ENCODE results near the gene CTXND1.

The CTXND1 gene

GRCh38 chr15:80208758-80209734, 43.0 kb downstream of the CTXND1 start:
- DNase-seq = no peak

- DNase-seq = no peak
Measured at GRCh38 chr15:80207887-80208286, 44.1 kb downstream of the CTXND1 start.

- DNase-seq = no peak
Measured at GRCh38 chr15:80204231-80204630, 47.8 kb downstream of the CTXND1 start.

- no peak for DNase-seq
Measured at GRCh38 chr15:80203361-80203885, 48.6 kb downstream of the CTXND1 start.

GRCh38 chr15:80202641-80203360, 49.2 kb downstream of the CTXND1 start:
- DNase-seq = no peak

GRCh38 chr15:80202016-80202315, 50.0 kb downstream of the CTXND1 start:
- DNase-seq = no peak

- no peak for DNase-seq
Measured at GRCh38 chr15:80201256-80202015, 50.6 kb downstream of the CTXND1 start.

- no peak for DNase-seq
Measured at GRCh38 chr15:80199869-80200268, 52.1 kb downstream of the CTXND1 start.

GRCh38 chr15:80199366-80199765, 52.6 kb downstream of the CTXND1 start:
- no peak for DNase-seq

- DNase-seq = no peak
Measured at GRCh38 chr15:80194914-80195313, 57.1 kb downstream of the CTXND1 start.

GRCh38 chr15:80194186-80194585, 57.8 kb downstream of the CTXND1 start:
- DNase-seq = no peak

GRCh38 chr15:80191897-80192595, 60.0 kb downstream of the CTXND1 start:
- DNase-seq = no peak

- no peak for DNase-seq
Measured at GRCh38 chr15:80191198-80191597, 60.8 kb downstream of the CTXND1 start.

- no peak for DNase-seq
Measured at GRCh38 chr15:80188251-80188650, 63.8 kb downstream of the CTXND1 start.

GRCh38 chr15:80186597-80186996, 65.4 kb downstream of the CTXND1 start:
- no peak for DNase-seq

- DNase-seq = no peak
Measured at GRCh38 chr15:80186066-80186465, 65.9 kb downstream of the CTXND1 start.

GRCh38 chr15:80185152-80185551, 66.9 kb downstream of the CTXND1 start:
- DNase-seq = no peak

- DNase-seq = no peak
Measured at GRCh38 chr15:80184554-80184953, 67.5 kb downstream of the CTXND1 start.

- DNase-seq = no peak
Measured at GRCh38 chr15:80183886-80184285, 68.1 kb downstream of the CTXND1 start.

- no peak for DNase-seq
Measured at GRCh38 chr15:80183306-80183705, 68.7 kb downstream of the CTXND1 start.

GRCh38 chr15:80182611-80183261, 69.3 kb downstream of the CTXND1 start:
- DNase-seq = no peak

GRCh38 chr15:80180986-80181385, 71.0 kb downstream of the CTXND1 start:
- DNase-seq = no peak
